Body of pancreas (tissue), 4 donors: ENCODE data around the gene FXR1. TPM values are rescaled to one million over a fixed set of nuclear protein-coding genes. Genes with fewer than 3 reads are reported as not detected.

Source experiments
- ATAC-seq: fragments of 150-250 bp; one replicate; pipeline ENCODE4 v1.9.1; 2016
- DNase-seq, 4 donors: peaks; one replicate each; pipeline ENCODE4 v3.0.0-alpha.2; 2019
- H3K27ac ChIP-seq, 4 donors: fragments of 200-600 bp; sonication (generic); 1 replicate in 3 of 4; 2 replicates in 1 of 4; pipeline versions ENCODE4 v1.5.1 to v1.6.1; 2016 to 2019; ENCODE audit warnings: mild to moderate bottlenecking in 1 of 4, mixed read lengths in 1 of 4, moderate library complexity in 1 of 4
- H3K27me3 ChIP-seq, 2 donors: fragments of 200-600 bp; sonication (generic); one replicate each; pipeline ENCODE4 v1.6.0; 2016; ENCODE audit warnings: mild to moderate bottlenecking in 1 of 2
- H3K36me3 ChIP-seq, 2 donors: fragments of 200-600 bp; sonication (generic); replicated peaks in 1 of 2; 2 replicates each; pipeline ENCODE4 v1.5.1; 2016; ENCODE audit warnings: low read depth in 2 of 2; ENCODE audit not compliant: insufficient read depth in 1 of 2
- H3K4me1 ChIP-seq: fragments of 200-600 bp; sonication (generic); one replicate; pipeline ENCODE4 v1.6.0; 2016
- H3K4me3 ChIP-seq, 2 donors: fragments of 200-600 bp; sonication (generic); 1 replicate in 1 of 2; 2 replicates in 1 of 2; pipeline ENCODE4 v1.5.1; 2016 to 2019
- H3K9me3 ChIP-seq, 3 donors: fragments of 200-600 bp; sonication (generic); 1 replicate in 2 of 3; 2 replicates in 1 of 3; pipeline ENCODE4 v1.5.1; 2016
- CTCF ChIP-seq, 7 experiments: fragments of 450-650 bp in 4 of 7; fragments of 200-600 bp in 3 of 7; sonication (generic) in 3 of 7; IDR thresholded peaks; one replicate each; pipeline ENCODE4 v1.5.1; 2016 to 2019; ENCODE audit warnings: antibody characterized with exemption in 7 of 7
- POLR2A ChIP-seq, 3 donors: fragments of 450-650 bp; IDR thresholded peaks; one replicate each; pipeline ENCODE4 v1.6.1; 2016; ENCODE audit warnings: antibody characterized with exemption in 3 of 3, mild to moderate bottlenecking in 2 of 3
- WGBS, 2 donors: methylation state at CpG; one replicate each; pipeline ENCODE4 v1.1.5; 2017; 5-methylcytosine and 5-hydroxymethylcytosine counted together
- intact Hi-C: fragments of 100-400 bp; cut with DNase I; formaldehyde crosslinking; loops from one replicate; pipeline ENCODE4 v1.15.1; 2023
- total RNA-seq, 2 donors: library from RNA; depleted of rRNA; stranded (reverse); fragments of >200 nt; gene quantifications; one replicate each; pipeline ENCODE4 v1.1.0, GENCODE V29; 2016

The FXR1 gene
- total RNA-seq, 2 donors from 2014 or later = 55.0 to 89.5 TPM

GRCh38 chr3:180922242-180922641 is 9.8 kb downstream of the FXR1 start:
- intact Hi-C loops = no loop called here
- DNase-seq (no peak), ATAC-seq (no peak)
- no peak for TF ChIP-seq CTCF (IDR thresholded peaks at IDR 0.05)
- no peak for TF ChIP-seq POLR2A (IDR thresholded peaks at IDR 0.05)
- Histone ChIP-seq H3K27ac (no peak overlapping the region), H3K27me3 (no peaks in the 10 kb centered on the region), H3K4me1 (peaks cover 13% of the 10 kb centered on the region), H3K4me3 (no peak overlapping the region), H3K9me3 (no peaks in the 10 kb centered on the region), H3K36me3 (no peaks in the 10 kb centered on the region)

DNA sequence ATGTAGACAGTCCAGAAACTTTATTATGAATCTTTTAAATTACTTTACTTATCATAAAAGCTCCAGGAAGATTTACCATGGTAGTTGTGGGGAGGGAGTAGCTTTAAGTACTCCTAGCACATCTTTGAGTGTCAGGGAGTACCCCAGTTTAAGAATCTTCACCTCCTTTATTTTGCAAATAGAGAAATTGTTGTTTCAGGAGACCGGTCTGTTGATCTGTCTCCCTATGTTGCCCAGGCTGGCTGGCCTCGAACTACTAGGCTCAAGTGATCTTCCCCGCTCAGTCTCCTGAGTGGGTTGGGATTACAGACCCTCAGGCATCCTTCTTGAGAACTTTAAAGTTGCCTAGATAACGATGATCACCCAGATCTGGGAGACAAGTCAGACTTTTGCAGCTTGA is 11.1 kb downstream of the FXR1 start:
- no peak for TF ChIP-seq CTCF (IDR thresholded peaks at IDR 0.05)
- no peak for TF ChIP-seq POLR2A (IDR thresholded peaks at IDR 0.05)
- no peak overlapping the region for H3K27ac ChIP-seq
- peaks cover 13% of the 10 kb centered on the region for H3K4me1 ChIP-seq
- WGBS, 2 donors = 93 to 95% methylated on average over 4 of the region's 4 CpGs
- no peaks in the 10 kb centered on the region for H3K9me3 ChIP-seq
- H3K36me3 ChIP-seq = no peaks in the 10 kb centered on the region
- no peaks in the 10 kb centered on the region for H3K27me3 ChIP-seq
- no peak overlapping the region for H3K4me3 ChIP-seq
- ATAC-seq = no peak
- intact Hi-C loops = no loop called here
- no peak for DNase-seq

DNA sequence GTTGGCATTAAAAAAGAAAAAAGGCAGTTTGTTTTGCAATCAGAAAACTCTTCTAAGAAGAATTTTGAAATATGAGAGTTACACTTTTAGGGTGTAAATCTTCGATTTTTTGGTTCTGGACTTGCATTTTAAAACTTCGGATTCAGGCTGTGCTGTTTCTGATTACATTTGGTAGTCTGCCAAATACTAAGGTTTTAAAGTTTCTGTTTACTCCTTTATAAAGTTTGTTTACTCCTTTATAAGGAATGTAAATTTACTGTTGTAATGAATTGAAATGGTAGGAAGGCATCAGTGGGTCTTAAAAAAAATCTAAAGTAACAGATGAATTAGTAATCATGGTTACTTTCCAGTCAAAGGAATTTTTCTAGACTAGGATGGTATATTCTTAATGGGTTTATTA is 14.1 kb downstream of the FXR1 start:
- 32 to 42% methylated on average over 2 of the region's 2 CpGs for WGBS, 2 donors
- no peak overlapping the region for H3K27ac ChIP-seq
- ATAC-seq (no peak), DNase-seq (no peak)
- intact Hi-C loops = no loop called here
- H3K4me1 ChIP-seq = peaks cover 8% of the 10 kb centered on the region
- H3K4me3 ChIP-seq = no peak overlapping the region
- no peaks in the 10 kb centered on the region for H3K27me3 ChIP-seq
- H3K9me3 ChIP-seq = no peaks in the 10 kb centered on the region
- no peaks in the 10 kb centered on the region for H3K36me3 ChIP-seq
- TF ChIP-seq CTCF (IDR thresholded peaks at IDR 0.05) (no peak), POLR2A (IDR thresholded peaks at IDR 0.05) (no peak)

DNA sequence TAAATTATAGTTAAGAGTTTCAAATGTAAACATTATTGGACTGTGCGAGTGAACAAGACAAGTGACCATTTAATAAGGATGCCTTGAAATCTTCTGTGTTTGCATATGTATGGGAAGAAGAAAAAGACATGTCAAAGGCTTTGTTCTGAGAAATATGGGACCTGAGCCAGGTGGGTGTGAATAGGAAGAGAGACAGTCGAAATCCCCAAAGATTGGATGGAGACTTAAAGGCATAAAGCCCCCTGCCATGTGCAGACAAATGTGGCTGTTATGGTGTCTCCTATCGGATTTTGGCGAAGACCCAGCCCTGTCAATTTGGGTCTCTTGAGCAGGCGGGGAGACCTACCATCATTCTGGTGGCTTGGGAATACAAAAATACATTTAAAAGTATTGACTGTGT is 16.9 kb downstream of the FXR1 start:
- H3K27ac ChIP-seq = no peak overlapping the region
- DNase-seq (no peak), ATAC-seq (no peak)
- TF ChIP-seq CTCF (IDR thresholded peaks at IDR 0.05) = no peak
- no peak for TF ChIP-seq POLR2A (IDR thresholded peaks at IDR 0.05)
- peaks cover 3% of the 10 kb centered on the region for H3K4me1 ChIP-seq
- H3K27me3 ChIP-seq = no peaks in the 10 kb centered on the region
- H3K4me3 ChIP-seq = no peak overlapping the region
- no peaks in the 10 kb centered on the region for H3K9me3 ChIP-seq
- 90 to 91% methylated on average over 5 of the region's 5 CpGs for WGBS, 2 donors
- intact Hi-C loops = no loop called here
- H3K36me3 ChIP-seq = no peaks in the 10 kb centered on the region

GRCh38 chr3:180930526-180930925 is 18.1 kb downstream of the FXR1 start:
- TF ChIP-seq POLR2A (IDR thresholded peaks at IDR 0.05) = no peak
- Histone ChIP-seq H3K36me3 (no peaks in the 10 kb centered on the region), H3K9me3 (no peaks in the 10 kb centered on the region), H3K27me3 (no peaks in the 10 kb centered on the region), H3K4me1 (no peaks in the 10 kb centered on the region), H3K4me3 (no peak overlapping the region), H3K27ac (no peak overlapping the region)
- DNase-seq (no peak), ATAC-seq (no peak)
- intact Hi-C loops = no loop called here
- 91 to 96% methylated on average over 4 of the region's 4 CpGs for WGBS, 2 donors
